ENCODE results near the gene PRKAR2B.
"Not testable (repeated sequence)": the region's sequence is repeated elsewhere in the genome, so short reads cannot be mapped to it uniquely, and the experiment has no call there.

Gene PRKAR2B

DNA sequence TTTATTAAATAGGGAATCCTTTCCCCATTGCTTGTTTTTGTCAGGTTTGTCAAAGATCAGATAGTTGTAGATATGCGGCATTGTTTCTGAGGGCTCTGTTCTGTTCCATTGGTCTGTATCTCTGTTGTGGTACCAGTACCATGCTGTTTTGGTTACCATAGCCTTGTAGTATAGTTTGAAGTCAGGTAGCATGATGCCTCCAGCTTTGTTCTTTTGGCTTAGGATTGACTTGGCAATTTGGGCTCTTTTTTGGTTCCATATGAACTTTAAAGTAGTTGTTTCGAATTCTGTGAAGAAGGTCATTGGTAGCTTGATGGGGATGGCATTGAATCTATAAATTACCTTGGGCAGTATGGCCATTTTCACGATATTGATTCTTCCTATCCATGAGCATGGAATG lies 11.6 kb downstream of the PRKAR2B start:
- H3K4me3 ChIP-seq (ENCODE audit: low read length); H3K9ac ChIP-seq (ENCODE audit: low read depth, low read length); H3K36me3 ChIP-seq (ENCODE audit: insufficient read depth, low read length); H3K4me1 ChIP-seq (ENCODE audit: control insufficient read depth, insufficient read depth, low read length); H3K4me2 ChIP-seq (ENCODE audit: low read length); H3K27me3 ChIP-seq (ENCODE audit: control insufficient read depth, insufficient read depth, low read length); H3K9me3 ChIP-seq (replicated peaks; ENCODE audit: low read length): not testable (repeated sequence)

DNA sequence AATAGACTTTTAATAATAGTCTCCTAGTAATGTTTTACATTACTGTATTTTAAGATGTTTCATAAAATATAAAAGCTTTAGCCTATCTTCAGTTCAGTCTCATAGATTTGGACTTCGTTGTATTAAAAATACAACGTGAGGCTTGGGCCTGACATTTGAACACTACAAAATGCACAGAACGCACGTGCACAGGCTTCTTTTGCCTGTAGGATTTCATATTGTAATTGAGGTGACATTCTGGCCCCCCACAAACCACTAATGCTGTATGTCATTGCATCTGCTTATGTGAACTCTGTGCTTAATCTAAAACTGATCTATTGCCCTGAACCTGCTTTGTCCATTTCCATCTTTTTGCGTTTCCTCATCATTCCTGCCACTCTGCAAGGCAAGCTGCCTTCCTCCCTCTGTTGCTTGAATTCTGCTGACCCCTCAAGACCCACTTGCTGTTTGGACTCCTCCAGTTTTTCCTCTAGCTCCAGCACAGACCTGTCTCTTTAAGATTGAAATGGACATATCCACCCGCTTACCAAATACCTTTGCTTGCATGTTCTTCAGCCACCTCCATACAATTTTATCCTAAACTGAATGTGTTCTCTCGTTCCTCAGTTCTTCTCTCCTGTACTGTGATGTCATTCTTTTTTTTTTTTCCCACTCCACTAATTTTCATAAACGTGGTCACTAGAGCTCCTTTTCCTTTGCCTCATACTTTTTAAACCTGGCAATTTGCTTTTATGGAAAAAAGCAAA lies 12.4 kb downstream of the PRKAR2B start:
- Histone ChIP-seq H3K27me3 (ENCODE audit: control insufficient read depth, insufficient read depth, low read length) (no peaks in the 10 kb centered on the region), H3K9me3 (replicated peaks; ENCODE audit: low read length) (no peaks in the 10 kb centered on the region), H3K4me3 (ENCODE audit: low read length) (no peak overlapping the region), H3K9ac (ENCODE audit: low read depth, low read length) (no peak overlapping the region), H3K4me2 (ENCODE audit: low read length) (no peak overlapping the region), H3K4me1 (ENCODE audit: control insufficient read depth, insufficient read depth, low read length) (no peaks in the 10 kb centered on the region), H3K36me3 (ENCODE audit: insufficient read depth, low read length) (no peaks in the 10 kb centered on the region)

- Histone ChIP-seq H3K9ac (ENCODE audit: low read depth, low read length) (no peak overlapping the region), H3K36me3 (ENCODE audit: insufficient read depth, low read length) (no peaks in the 10 kb centered on the region), H3K4me2 (ENCODE audit: low read length) (no peak overlapping the region), H3K27me3 (ENCODE audit: control insufficient read depth, insufficient read depth, low read length) (no peaks in the 10 kb centered on the region), H3K4me1 (ENCODE audit: control insufficient read depth, insufficient read depth, low read length) (no peaks in the 10 kb centered on the region), H3K9me3 (replicated peaks; ENCODE audit: low read length) (no peaks in the 10 kb centered on the region), H3K4me3 (ENCODE audit: low read length) (no peak overlapping the region)
Measured at GRCh38 chr7:107057474-107057833, 12.9 kb downstream of the PRKAR2B start.

GRCh38 chr7:107059468-107059867 lies 15.0 kb downstream of the PRKAR2B start:
- no peaks in the 10 kb centered on the region for H3K36me3 ChIP-seq (ENCODE audit: insufficient read depth, low read length)
- no peak overlapping the region for H3K4me3 ChIP-seq (ENCODE audit: low read length)
- H3K9ac ChIP-seq (ENCODE audit: low read depth, low read length): no peak overlapping the region
- H3K27me3 ChIP-seq (ENCODE audit: control insufficient read depth, insufficient read depth, low read length): no peaks in the 10 kb centered on the region
- no peaks in the 10 kb centered on the region for H3K9me3 ChIP-seq (replicated peaks; ENCODE audit: low read length)
- no peak overlapping the region for H3K4me2 ChIP-seq (ENCODE audit: low read length)
- H3K4me1 ChIP-seq (ENCODE audit: control insufficient read depth, insufficient read depth, low read length): no peaks in the 10 kb centered on the region

DNA sequence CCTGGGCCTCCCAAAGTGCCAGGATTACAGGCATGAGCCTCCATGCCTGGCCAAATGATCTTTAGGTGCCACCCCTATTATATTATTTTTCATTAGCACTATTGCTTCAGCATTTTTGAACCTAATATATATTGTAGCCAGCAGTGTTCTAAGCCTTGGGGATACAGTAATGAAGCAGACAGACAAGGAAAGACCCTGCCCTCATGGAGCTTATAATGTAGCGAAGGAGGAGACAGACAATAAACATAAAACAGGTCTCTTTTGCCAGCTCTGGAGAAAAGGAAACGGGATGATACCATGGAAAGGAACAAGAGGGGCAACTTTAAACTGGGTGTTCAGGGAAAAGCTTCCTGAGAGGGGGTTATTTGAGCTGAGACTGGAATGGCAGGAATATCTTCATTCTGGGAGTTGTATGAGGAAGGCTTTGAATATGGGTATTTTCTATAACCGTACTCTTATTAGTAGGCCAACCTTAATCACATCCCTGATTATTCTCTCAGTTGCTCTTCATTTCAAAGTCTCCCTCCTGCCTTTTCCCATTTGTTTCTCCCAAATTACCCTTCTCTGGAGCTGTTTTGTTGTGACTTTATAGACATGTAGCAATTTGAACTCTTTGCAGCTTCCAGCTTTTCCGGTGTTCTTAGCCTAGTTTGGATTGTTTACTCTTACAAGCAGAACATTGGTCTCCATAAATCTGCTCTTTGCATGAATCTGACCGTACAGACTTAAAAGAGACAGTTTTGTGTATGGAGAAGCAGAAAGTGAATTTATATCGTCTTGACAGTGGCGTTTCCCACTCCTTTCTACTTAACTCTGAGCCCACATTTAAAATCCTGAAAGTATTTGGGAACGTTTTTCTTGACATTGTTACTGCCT lies 19.0 kb downstream of the PRKAR2B start:
- Histone ChIP-seq H3K9me3 (replicated peaks; ENCODE audit: low read length) (no peaks in the 10 kb centered on the region), H3K4me3 (ENCODE audit: low read length) (no peak overlapping the region), H3K4me1 (ENCODE audit: control insufficient read depth, insufficient read depth, low read length) (no peaks in the 10 kb centered on the region), H3K36me3 (ENCODE audit: insufficient read depth, low read length) (no peaks in the 10 kb centered on the region), H3K9ac (ENCODE audit: low read depth, low read length) (no peak overlapping the region), H3K4me2 (ENCODE audit: low read length) (no peak overlapping the region), H3K27me3 (ENCODE audit: control insufficient read depth, insufficient read depth, low read length) (no peaks in the 10 kb centered on the region)

DNA sequence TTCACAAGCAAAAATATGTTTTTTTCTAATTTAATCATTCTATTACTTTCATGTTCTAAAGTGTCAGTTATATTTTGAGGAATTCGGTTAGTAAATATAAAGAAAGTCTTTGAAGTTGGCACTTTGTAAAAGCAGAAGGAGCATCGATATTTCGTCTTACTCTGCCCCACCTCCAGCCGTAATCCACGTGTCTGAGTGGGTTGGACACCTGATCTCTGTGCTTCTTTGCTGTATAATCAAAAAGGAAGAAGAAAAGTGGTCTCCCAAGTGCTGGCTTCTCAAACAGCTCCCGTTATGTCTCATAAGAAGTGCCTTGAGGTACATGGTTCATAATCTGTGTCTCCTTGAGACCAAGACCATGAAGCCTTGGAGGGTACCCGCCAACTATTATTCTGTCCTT lies 19.8 kb downstream of the PRKAR2B start:
- no peak overlapping the region for H3K4me2 ChIP-seq (ENCODE audit: low read length)
- H3K36me3 ChIP-seq (ENCODE audit: insufficient read depth, low read length): no peaks in the 10 kb centered on the region
- no peak overlapping the region for H3K9ac ChIP-seq (ENCODE audit: low read depth, low read length)
- H3K27me3 ChIP-seq (ENCODE audit: control insufficient read depth, insufficient read depth, low read length): no peaks in the 10 kb centered on the region
- no peaks in the 10 kb centered on the region for H3K4me1 ChIP-seq (ENCODE audit: control insufficient read depth, insufficient read depth, low read length)
- no peaks in the 10 kb centered on the region for H3K9me3 ChIP-seq (replicated peaks; ENCODE audit: low read length)
- H3K4me3 ChIP-seq (ENCODE audit: low read length): no peak overlapping the region

GRCh38 chr7:107065929-107066247 lies 21.4 kb downstream of the PRKAR2B start:
- no peak overlapping the region for H3K4me2 ChIP-seq (ENCODE audit: low read length)
- H3K9ac ChIP-seq (ENCODE audit: low read depth, low read length): no peak overlapping the region
- no peaks in the 10 kb centered on the region for H3K36me3 ChIP-seq (ENCODE audit: insufficient read depth, low read length)
- no peak overlapping the region for H3K4me3 ChIP-seq (ENCODE audit: low read length)
- no peaks in the 10 kb centered on the region for H3K27me3 ChIP-seq (ENCODE audit: control insufficient read depth, insufficient read depth, low read length)
- no peaks in the 10 kb centered on the region for H3K9me3 ChIP-seq (replicated peaks; ENCODE audit: low read length)
- H3K4me1 ChIP-seq (ENCODE audit: control insufficient read depth, insufficient read depth, low read length): no peaks in the 10 kb centered on the region

- Histone ChIP-seq H3K4me2 (ENCODE audit: low read length) (no peak overlapping the region), H3K9me3 (replicated peaks; ENCODE audit: low read length) (no peaks in the 10 kb centered on the region), H3K4me1 (ENCODE audit: control insufficient read depth, insufficient read depth, low read length) (no peaks in the 10 kb centered on the region), H3K9ac (ENCODE audit: low read depth, low read length) (no peak overlapping the region), H3K27me3 (ENCODE audit: control insufficient read depth, insufficient read depth, low read length) (no peaks in the 10 kb centered on the region), H3K36me3 (ENCODE audit: insufficient read depth, low read length) (no peaks in the 10 kb centered on the region), H3K4me3 (ENCODE audit: low read length) (no peak overlapping the region)
Measured at GRCh38 chr7:107068156-107068555, 23.7 kb downstream of the PRKAR2B start.

- Histone ChIP-seq H3K9ac (ENCODE audit: low read depth, low read length) (no peak overlapping the region), H3K4me3 (ENCODE audit: low read length) (no peak overlapping the region), H3K27me3 (ENCODE audit: control insufficient read depth, insufficient read depth, low read length) (no peaks in the 10 kb centered on the region), H3K4me1 (ENCODE audit: control insufficient read depth, insufficient read depth, low read length) (no peaks in the 10 kb centered on the region), H3K36me3 (ENCODE audit: insufficient read depth, low read length) (no peaks in the 10 kb centered on the region), H3K4me2 (ENCODE audit: low read length) (no peak overlapping the region), H3K9me3 (replicated peaks; ENCODE audit: low read length) (no peaks in the 10 kb centered on the region)
Measured at GRCh38 chr7:107069457-107069856, 25.0 kb downstream of the PRKAR2B start.

GRCh38 chr7:107070710-107071109 lies 26.2 kb downstream of the PRKAR2B start:
- H3K27me3 ChIP-seq (ENCODE audit: control insufficient read depth, insufficient read depth, low read length): no peaks in the 10 kb centered on the region
- H3K4me2 ChIP-seq (ENCODE audit: low read length): no peak overlapping the region
- H3K4me3 ChIP-seq (ENCODE audit: low read length): no peak overlapping the region
- no peaks in the 10 kb centered on the region for H3K4me1 ChIP-seq (ENCODE audit: control insufficient read depth, insufficient read depth, low read length)
- H3K36me3 ChIP-seq (ENCODE audit: insufficient read depth, low read length): no peaks in the 10 kb centered on the region
- no peaks in the 10 kb centered on the region for H3K9me3 ChIP-seq (replicated peaks; ENCODE audit: low read length)
- no peak overlapping the region for H3K9ac ChIP-seq (ENCODE audit: low read depth, low read length)

DNA sequence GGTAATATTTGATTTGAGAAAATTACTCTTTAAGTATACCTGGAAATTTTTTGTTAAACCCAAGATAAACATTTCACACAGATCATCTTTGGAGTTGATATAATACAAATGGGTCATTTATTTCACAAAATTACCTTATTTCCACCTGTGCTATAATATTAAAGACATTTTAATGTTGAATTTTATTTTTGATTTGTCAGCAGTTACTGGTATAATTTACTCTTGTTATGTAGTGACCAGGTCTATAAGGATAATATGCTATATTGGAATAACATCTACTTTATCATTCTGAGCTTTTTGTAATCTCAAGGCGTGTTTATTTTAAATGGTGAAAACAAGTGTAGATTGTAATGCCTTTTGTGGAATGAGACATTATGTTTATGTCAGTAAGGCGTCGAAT lies 26.6 kb downstream of the PRKAR2B start:
- H3K27me3 ChIP-seq (ENCODE audit: control insufficient read depth, insufficient read depth, low read length): no peaks in the 10 kb centered on the region
- no peak overlapping the region for H3K4me2 ChIP-seq (ENCODE audit: low read length)
- no peaks in the 10 kb centered on the region for H3K36me3 ChIP-seq (ENCODE audit: insufficient read depth, low read length)
- no peak overlapping the region for H3K4me3 ChIP-seq (ENCODE audit: low read length)
- no peaks in the 10 kb centered on the region for H3K4me1 ChIP-seq (ENCODE audit: control insufficient read depth, insufficient read depth, low read length)
- H3K9me3 ChIP-seq (replicated peaks; ENCODE audit: low read length): no peaks in the 10 kb centered on the region
- H3K9ac ChIP-seq (ENCODE audit: low read depth, low read length): no peak overlapping the region

DNA sequence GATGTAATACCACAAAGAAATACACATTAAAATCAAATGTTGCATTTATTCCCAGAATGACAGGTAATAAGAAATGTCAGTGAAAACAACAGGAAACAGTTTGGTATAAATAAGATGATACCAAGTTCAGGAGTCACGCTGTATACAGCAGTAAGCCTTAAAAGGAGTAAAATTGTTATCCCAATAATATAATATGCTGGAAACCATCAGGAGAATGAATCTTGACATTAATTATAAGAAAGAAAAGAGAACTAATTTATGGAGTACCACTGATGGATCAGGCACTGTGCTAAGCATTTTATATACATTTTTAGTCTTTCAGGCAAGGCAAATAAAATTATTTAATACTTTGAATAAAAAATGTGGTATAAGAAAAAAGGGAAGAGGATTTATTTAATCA lies 27.6 kb downstream of the PRKAR2B start:
- H3K9ac ChIP-seq (ENCODE audit: low read depth, low read length): no peak overlapping the region
- H3K4me2 ChIP-seq (ENCODE audit: low read length): no peak overlapping the region
- H3K4me1 ChIP-seq (ENCODE audit: control insufficient read depth, insufficient read depth, low read length): no peaks in the 10 kb centered on the region
- no peaks in the 10 kb centered on the region for H3K36me3 ChIP-seq (ENCODE audit: insufficient read depth, low read length)
- H3K9me3 ChIP-seq (replicated peaks; ENCODE audit: low read length): no peaks in the 10 kb centered on the region
- no peaks in the 10 kb centered on the region for H3K27me3 ChIP-seq (ENCODE audit: control insufficient read depth, insufficient read depth, low read length)
- H3K4me3 ChIP-seq (ENCODE audit: low read length): no peak overlapping the region
